ENCODE measurements around the gene CPA4.

CPA4 gene

DNA sequence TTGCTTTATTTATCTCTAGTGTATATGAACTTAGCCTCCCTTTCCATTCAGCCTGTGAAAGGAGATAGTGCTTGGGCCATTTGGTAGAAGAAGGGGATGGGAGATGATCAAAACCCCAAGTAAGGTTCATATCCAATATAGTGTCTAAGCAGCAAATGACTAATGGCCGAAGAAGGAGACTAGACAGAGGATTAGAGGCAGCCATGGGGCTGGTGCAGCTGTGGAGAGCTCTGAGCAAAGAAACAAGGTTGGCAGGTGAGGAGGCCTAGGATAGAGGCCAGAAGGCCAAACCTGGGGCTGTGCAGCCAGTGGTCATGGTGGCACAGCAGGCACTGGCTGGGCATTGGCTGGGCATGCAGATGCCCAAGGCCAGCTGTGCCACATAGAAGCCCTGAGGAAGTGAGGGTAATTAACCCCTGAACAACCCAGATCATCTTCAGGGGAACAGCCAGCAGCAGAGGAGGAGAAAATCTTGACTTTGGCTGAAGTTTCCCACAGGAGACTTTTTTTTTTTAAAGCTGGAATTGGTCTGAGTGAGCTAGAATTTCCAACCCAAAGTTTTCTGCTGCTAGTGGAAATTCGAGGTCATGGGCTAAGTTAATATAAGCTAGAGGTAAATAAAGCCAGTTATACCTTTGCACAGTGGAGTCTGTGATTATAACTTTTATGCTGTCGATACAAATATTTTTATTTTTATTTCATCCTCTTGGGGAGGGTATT lies 77.0 kb downstream of the CPA4 start:
- no peak overlapping the region for H3K4me3 ChIP-seq (ENCODE audit: low read depth, low read length)
- no peak for TF ChIP-seq CTCF (IDR thresholded peaks at IDR 0.05; ENCODE audit: borderline replicate concordance, insufficient read depth, low read depth, low read length)

DNA sequence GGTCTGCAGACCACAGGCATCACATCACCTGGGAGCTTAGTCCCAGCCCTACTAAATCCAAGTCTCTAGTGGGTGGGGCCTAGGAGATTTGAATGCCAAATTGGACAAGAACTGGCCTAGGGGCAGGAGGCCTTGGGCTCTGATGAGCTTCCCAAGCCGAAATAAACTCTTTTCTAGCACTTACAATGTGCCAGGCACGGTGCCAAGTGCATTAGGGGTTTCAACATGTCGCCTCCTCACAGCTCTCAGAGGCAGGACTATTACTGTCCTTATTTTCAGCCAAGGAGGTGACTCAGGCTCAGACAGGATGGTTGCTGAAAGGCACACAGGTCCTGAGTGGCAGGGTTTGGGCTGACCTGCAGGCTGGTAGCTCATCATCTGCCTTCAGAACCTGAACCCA lies 78.1 kb downstream of the CPA4 start:
- TF ChIP-seq CTCF (IDR thresholded peaks at IDR 0.05; ENCODE audit: borderline replicate concordance, insufficient read depth, low read depth, low read length): no peak
- H3K4me3 ChIP-seq (ENCODE audit: low read depth, low read length): no peak overlapping the region

- TF ChIP-seq CTCF (IDR thresholded peaks at IDR 0.05; ENCODE audit: borderline replicate concordance, insufficient read depth, low read depth, low read length): no peak
- H3K4me3 ChIP-seq (ENCODE audit: low read depth, low read length): no peak overlapping the region
Measured at GRCh38 chr7:130372402-130373165, 79.6 kb downstream of the CPA4 start.

Data from GM12875 (cell line).